Medulla oblongata (tissue), 1 donor: ENCODE results near the gene FGF11.
A peak's percentile ranks its signal among the peaks of the same experiment; 100 is the strongest.

Source experiments
- DNase-seq: peaks from one replicate; pipeline ENCODE4 v3.0.0-alpha.2; 2015; ENCODE audit errors: extremely low spot score

Gene FGF11

GRCh38 chr17:7429722-7430121 is 9.6 kb upstream of the FGF11 start:
- DNase-seq: no peak

GRCh38 chr17:7431231-7431630 is 8.1 kb upstream of the FGF11 start:
- DNase-seq: no peak

DNA sequence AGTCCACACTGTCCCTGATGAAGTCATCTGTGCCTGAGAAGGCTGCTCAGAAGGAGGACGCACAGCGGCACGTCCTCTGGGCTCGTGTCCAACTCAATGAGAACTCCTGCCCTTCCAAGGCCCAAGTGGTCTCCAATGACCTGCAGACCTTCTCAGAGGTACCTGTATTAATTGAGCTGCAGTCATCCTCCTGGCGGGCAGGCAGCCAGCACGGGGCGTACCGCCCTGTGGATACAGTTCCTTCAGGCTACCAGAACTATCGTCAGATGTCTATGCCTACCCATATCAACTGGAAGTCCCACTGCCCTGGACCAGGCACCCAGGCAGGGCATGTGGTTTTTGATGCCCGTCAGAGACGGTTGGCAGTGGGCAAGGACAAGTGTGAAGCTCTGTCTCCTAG is 7.0 kb upstream of the FGF11 start:
- DNase-seq: no peak

- no peak for DNase-seq
Measured at GRCh38 chr17:7435676-7436555, 3.4 kb upstream of the FGF11 start.

- DNase-seq: peak; percentile 82
Measured at GRCh38 chr17:7436556-7437368, 2.5 kb upstream of the FGF11 start.

DNA sequence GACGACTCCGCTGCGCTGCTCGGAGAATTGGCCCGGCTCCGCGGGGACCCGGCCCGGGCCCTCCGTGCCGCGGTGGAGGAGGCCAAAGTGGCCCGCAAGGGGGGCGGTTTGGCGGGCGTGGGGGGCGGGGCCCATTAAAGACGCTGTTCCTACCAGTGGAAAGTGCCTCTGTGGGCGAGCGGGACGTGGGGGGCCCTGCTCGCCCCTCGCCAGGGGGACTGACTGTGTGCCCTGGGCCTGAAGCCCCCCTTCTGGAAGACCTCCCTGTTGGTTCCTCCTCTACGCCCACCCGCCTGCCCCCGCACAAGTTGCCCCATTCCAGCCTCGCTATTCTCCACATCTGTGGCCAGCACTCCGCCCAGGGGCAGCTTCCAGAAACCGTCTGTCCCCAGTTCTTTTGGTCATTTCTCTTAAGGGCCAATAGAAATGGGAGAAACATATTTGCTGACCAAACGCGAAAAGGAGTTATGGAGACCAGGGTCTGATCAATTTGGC is 1.9 kb upstream of the FGF11 start:
- no peak for DNase-seq

GRCh38 chr17:7437950-7438614 is 1.2 kb upstream of the FGF11 start:
- peak; percentile 69 for DNase-seq

- DNase-seq: no peak
Measured at GRCh38 chr17:7438656-7439460, 454 bp upstream of the FGF11 start.

DNA sequence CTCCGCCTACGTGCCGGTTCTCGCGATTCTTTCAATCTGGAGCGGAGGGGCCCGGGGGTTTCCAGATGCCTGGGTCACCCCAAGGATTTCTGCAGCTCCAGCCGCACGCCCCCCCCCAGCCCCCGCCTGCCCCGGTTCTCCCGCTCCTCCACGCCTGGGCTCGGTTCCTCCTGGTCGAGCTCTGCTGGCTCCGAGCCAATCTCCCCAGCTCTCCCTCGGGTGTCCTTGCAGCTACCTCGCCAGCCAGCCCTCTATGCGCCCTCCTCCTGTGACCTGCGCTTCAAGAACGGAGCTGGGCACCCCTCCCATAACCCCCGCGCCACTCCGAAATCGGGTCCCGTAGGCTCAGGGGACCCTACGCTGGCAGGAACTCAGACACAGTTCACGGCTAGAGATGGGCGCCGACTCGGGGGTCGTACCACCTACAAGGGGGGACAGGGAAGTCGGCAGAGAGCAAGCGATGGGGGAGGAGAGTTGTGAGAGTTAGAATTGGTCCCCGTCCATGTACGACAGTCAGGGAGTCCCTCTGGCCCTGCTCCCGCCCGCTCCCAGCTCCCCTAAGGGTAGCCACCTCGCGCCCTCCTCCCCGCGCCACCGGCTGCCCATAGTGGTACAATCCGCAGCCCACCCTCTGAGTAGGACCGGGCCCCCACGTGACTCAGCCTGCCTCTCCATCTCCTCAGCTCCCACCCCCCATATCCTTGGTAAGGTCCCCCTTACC is 961 bp downstream of the FGF11 start:
- peak; percentile 28 for DNase-seq

DNA sequence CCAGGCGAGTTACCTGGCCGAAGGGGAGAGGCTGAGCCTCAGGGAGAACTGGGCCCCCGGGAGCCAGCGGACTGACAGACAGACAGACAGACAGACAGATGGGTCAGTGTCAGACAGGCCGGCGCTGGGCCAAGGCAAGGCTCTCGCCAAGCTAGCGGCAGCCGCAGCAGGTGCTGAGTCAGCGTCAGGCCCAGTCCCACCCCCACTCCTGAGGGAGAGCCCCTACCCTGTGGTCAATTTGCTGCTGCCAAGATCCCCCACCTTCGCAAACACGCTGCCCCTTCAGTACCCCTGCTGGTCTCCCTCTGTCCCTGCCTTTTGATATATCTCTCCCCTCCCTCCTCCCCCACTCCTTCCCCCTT is 1.5 kb downstream of the FGF11 start:
- no peak for DNase-seq

DNA sequence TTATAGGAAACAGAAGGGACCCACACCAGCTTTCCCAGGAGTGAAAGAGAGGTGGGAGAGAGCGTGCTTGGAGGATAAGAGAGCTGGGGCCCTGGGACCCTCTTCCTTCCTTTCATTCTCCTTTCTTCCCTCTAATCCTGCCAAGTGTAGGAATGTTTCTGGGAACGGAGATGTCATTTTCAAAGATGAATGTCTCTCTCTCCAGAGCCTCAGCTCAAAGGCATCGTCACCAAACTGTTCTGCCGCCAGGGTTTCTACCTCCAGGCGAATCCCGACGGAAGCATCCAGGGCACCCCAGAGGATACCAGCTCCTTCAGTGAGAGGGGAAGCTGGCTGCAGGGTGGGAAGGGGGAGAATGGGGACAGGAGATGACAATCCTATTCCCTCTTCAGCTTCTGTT is 2.0 kb downstream of the FGF11 start:
- no peak for DNase-seq

- no peak for DNase-seq
Measured at GRCh38 chr17:7442142-7442541, 2.8 kb downstream of the FGF11 start.

GRCh38 chr17:7443499-7444485 is 4.5 kb downstream of the FGF11 start:
- no peak for DNase-seq

DNA sequence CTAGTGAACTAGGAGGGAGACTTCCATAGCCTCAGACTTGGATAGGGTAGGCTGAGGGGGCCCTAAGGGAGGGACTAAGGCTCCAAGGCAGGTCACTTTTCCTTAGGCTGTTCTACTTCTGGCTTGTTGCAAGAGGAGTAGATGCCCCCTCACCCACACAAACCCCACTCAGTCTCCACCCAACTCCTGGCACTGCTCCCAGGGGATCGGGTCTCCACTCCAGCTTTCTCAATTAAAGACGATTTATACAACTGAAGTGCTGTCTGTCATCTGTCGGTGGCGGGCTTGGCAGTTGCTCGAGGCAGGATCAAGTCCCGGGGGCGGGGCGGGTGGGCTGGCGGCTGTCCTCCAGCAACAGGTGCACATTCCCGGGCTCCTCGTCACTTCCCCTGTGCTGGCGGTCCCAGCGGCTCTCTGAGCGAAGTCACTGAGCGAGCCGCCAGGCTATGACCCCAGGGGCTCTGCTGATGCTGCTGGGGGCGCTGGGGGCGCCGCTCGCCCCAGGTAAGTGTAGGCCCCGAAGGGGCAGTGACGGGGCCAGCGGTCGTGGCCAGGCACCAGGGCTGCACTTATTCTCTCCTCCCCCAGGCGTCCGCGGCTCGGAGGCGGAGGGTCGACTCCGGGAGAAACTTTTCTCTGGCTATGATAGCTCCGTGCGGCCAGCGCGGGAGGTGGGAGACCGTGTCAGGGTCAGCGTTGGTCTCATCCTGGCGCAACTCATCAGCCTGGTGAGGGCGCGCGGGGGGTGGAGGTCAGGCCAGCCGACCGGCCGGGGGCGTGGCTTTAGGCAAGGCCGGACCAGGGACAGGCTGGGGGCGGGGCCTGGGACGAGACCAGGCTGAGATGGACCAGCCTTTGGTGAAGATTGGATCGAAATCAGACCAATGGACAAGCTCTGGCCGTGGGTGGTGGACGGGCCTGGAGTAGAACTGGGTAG is 5.6 kb downstream of the FGF11 start, which contains the start of gene CHRNB1:
TSS of gene CHRNB1 (plus strand) at position 380 of the 937 bp plus-strand sequence. CDS start at position 447, 67 bp downstream.
- DNase-seq: peak; percentile 82

DNA sequence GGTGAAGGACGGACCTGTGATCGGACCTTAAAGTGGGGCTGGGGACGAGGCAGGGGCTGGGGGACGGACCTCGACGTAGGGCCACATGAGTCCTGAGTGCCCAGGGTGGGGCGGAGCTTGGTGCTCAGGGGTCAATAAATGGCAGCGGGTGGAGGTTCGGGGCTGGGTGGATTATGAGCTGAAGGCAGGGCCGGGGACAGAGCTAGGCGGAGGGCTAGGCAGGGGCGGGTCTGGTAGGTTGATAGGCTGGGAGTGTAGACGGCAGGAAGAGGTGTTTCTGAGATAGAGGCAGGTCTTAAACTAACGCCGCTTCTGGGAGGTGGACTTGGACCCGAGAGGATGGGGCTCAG is 6.3 kb downstream of the FGF11 start:
- DNase-seq: no peak

DNA sequence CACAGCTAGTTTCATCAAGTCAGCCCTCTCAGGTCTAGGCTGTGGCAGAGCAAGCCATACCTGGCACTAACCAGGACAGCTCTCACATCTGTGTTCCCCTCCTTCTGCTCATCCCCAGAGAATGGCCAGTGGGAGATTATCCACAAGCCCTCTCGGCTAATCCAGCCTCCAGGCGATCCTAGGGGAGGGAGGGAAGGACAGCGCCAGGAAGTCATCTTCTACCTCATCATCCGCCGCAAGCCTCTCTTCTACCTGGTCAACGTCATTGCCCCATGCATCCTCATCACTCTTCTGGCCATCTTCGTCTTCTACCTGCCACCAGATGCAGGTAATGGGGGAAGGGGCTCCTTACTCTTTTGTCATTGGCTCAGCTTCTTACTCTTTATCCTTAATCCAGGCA is 9.1 kb downstream of the FGF11 start:
- no peak for DNase-seq

- DNase-seq: no peak
Measured at GRCh38 chr17:7459961-7460545, 20.7 kb downstream of the FGF11 start.
